GM20431 (cell line): ENCODE data around the gene ATF6B.
"Not testable (repeated sequence)": the region's sequence is repeated elsewhere in the genome, so short reads cannot be mapped to it uniquely, and the experiment has no call there.

Experiments used
- in situ Hi-C: fragments of 300-500 bp; cut with MseI, MboI; formaldehyde crosslinking; loops from one replicate; pipeline ENCODE4 v1.15.0; 2020; ENCODE audit warnings: low sequenced_read_pairs; ENCODE audit not compliant: unreplicated experiment

Gene ATF6B

GRCh38 chr6:32156891-32157290 lies 28.8 kb upstream of the ATF6B start:
- in situ Hi-C loops: no loop called here

- in situ Hi-C loops: no loop called here
These were observed 26.6 kb upstream of the ATF6B start for GRCh38 chr6:32154514-32155161.

GRCh38 chr6:32153564-32154513 lies 25.8 kb upstream of the ATF6B start, which contains the start of gene PPT2:
Gene PPT2, plus strand, starts transcription at chr6:32154141. Its CDS starts 454 bp downstream, at chr6:32154595.
- in situ Hi-C loops: no loop called here

- in situ Hi-C loops: no loop called here
These were observed 24.9 kb upstream of the ATF6B start for GRCh38 chr6:32152769-32153563.

GRCh38 chr6:32151863-32152768 lies 24.1 kb upstream of the ATF6B start, which contains the start of gene PRRT1:
Gene PRRT1, minus strand, starts transcription at chr6:32151939. Its CDS starts 112 bp downstream, at chr6:32151827.
- in situ Hi-C loops: no loop called here

GRCh38 chr6:32151181-32151862 lies 23.3 kb upstream of the ATF6B start:
- in situ Hi-C loops: no loop called here

- in situ Hi-C loops: no loop called here
These were observed 22.2 kb upstream of the ATF6B start for GRCh38 chr6:32149932-32150870.

GRCh38 chr6:32149092-32149755 lies 21.2 kb upstream of the ATF6B start:
- in situ Hi-C loops: no loop called here

GRCh38 chr6:32148289-32149091 lies 20.4 kb upstream of the ATF6B start:
- in situ Hi-C loops: no loop called here

- in situ Hi-C loops: no loop called here
These were observed 19.5 kb upstream of the ATF6B start for GRCh38 chr6:32147401-32148132.

- in situ Hi-C loops: no loop called here
These were observed 18.6 kb upstream of the ATF6B start for GRCh38 chr6:32146687-32147086.

GRCh38 chr6:32146287-32146686 lies 18.2 kb upstream of the ATF6B start:
- in situ Hi-C loops: no loop called here

- in situ Hi-C loops: not testable (repeated sequence)
These were observed 16.2 kb upstream of the ATF6B start for GRCh38 chr6:32144238-32144637.

- in situ Hi-C loops: no loop called here
These were observed 12.5 kb upstream of the ATF6B start for GRCh38 chr6:32140420-32141046.

GRCh38 chr6:32139590-32139989 lies 11.5 kb upstream of the ATF6B start:
- in situ Hi-C loops: no loop called here
